GM18502 (cell line): ENCODE data around the gene TBC1D22B.
"Not testable (repeated sequence)": the region's sequence is repeated elsewhere in the genome, so short reads cannot be mapped to it uniquely, and the experiment has no call there.

Experiments
- ATAC-seq: cut with Tn5 transposase; IDR thresholded peaks from one replicate; pipeline ENCODE4 v1.9.1; 2021; ENCODE audit warnings: mild to moderate bottlenecking; ENCODE audit not compliant: unreplicated experiment, poor library complexity

Gene TBC1D22B

DNA sequence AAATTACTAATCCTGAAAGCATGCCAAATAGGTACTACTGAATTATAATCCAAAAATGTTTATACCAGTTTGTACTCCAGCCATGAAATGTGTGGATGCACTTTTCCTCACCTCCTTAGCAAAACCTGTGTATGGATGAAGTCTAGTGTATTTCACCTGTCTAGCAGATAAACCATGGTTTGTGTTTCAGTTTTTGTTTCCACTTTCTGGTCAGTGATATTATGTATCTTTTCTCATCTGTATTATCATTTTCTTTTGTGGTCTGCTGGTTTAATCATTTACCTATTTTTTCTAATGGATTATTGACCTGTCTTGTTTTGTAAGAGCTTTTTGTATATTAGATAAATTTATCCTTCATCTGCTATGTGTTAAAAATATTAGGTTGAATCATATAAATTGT, 41.4 kb downstream of the TBC1D22B start:
- no peak for ATAC-seq

DNA sequence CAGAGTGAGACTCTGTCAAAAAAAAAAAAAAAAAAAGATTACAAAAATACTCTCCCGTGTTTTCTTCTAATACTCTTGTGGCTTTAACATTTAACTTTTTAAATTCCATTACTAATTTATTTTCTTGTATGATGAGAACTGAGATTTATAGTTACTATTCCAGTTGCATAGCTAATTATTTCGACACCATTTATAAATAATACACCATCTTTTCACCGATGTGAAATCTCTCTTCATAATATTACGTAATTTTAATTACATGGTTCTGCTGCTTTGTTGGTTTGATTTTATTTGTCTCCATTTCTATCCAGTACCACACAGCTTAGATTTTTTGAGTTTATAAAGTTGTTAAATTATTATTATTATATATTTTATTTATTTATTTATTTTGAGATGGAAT, 42.4 kb downstream of the TBC1D22B start:
- ATAC-seq = no peak

DNA sequence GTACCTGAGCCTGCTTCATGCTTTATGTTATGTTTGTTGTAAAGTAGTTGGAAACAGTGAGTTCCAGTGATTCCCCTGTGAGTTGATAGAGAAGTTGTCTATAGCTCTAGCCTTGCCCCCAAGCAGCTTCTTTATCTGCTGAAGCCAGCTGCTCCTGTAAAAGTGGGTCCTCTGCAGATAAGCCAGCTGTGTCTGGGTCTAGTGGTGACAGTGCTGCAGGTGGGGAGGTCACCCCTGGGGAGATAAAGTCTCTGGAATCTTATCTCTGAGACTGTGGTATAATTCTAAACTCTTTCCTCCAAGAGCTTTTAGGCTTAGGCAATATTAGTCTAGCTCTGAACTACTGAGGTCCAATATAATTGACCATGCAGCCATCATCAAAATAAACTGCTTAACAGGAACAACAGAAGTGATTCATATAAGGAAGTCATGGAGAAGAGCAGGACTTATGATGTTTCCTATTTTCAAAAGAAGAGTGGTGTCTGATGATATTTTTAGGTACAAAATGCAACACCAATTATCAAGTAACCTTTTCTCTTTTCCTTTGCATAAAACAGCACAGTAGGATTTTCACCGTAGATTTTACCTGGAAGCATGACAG, 44.6 kb downstream of the TBC1D22B start:
- ATAC-seq = no peak

DNA sequence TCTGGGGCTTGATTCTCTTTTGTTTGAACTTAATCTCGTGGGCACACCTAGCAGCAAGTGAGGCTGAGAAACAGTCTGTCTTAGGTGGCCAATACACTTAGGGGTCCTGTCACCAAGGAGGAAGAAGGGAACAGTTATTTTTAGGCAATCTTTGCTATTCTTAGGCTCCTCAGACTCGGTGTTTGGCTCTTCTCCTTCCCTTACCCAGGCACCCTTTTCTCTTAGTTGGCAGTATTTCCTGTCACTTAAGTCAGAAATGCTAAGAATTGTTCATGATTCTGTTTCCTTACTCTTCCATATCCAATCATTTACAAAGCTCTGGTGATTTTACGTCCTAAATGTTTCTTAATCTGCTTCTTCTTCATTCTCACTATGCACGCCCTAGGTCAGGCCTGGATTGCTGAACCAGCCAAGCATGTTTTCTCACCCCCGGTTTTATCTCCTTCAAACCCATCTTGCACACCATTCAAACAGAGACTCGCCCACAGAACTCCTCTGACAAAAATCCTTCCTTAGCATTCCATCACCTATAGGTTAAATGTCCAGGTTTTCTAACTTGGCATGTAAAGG, 45.6 kb downstream of the TBC1D22B start:
- no peak for ATAC-seq

DNA sequence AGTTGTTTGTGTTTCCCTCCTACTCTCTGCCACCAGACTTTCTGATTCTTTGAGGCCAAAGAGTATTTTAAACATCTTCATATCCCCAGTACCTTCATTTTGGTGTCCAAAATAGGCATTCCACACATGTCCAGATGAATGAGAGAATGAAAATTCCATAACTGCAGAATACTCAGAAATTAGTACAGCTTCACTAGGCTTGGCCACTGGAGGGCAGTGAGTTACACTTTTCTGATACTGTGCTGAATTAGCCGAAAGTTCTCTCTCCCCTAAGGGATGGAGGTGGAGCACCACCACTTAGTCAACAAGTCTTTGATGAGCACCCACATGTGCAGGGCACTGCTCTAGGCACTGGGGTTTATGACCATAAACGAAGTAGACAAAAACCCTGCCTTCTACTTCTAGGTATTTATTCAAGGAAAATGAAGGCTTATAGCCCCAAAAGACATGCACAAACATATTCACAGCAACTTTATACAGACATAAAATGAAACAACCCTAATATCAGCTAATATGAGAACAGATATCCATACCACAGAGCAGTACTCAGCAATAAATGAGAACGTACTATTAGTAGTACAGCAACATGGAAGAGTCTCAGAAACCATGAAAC, 46.4 kb downstream of the TBC1D22B start:
- ATAC-seq = no peak

DNA sequence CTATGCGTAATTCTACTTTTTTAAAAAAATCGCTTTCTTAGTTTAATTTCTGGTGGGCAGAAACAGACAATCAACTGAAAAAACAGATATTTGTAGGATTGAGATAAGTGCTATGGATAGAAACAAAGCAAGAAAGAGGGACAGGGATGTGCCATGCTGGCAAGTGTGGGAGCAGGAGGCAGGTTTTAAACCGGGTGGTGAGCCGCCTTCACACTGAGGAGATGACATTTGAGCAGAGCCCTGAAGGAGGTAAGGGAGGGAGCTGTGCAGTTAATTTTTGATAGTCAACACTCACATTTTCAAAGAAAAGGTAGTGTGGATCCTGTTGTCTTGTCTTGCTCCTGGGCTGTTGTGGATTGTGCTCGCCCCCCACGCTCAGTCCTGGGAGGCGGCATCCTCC, 47.2 kb downstream of the TBC1D22B start:
- ATAC-seq = no peak

DNA sequence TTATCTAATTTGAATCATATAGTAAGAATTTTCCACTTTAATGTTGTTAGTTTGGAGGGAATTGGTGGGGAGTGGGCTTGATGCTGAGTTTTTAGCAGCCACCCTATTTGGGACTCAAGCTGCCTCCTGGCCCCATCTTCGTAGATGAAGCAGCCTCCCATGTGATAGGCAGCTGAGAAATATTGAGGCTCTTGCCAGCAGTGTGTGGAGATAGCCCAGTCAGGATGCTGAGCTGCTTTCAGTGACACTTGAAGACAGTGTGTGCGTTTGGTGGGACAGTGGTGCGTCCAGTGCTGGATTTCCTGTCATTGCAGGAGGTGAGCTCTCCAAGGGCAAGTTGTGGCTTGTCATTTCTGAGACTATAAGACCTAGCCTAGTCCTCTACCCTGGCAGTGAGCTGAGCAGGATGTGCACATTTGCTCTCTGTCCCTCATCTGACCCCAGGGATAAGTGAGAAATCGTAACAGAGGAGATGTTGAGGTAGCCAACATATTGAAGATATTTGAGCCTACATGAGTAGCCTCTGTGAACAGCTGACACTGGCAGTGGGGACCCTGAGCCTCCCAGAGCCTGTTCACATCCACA, 48.4 kb downstream of the TBC1D22B start:
- ATAC-seq = no peak

DNA sequence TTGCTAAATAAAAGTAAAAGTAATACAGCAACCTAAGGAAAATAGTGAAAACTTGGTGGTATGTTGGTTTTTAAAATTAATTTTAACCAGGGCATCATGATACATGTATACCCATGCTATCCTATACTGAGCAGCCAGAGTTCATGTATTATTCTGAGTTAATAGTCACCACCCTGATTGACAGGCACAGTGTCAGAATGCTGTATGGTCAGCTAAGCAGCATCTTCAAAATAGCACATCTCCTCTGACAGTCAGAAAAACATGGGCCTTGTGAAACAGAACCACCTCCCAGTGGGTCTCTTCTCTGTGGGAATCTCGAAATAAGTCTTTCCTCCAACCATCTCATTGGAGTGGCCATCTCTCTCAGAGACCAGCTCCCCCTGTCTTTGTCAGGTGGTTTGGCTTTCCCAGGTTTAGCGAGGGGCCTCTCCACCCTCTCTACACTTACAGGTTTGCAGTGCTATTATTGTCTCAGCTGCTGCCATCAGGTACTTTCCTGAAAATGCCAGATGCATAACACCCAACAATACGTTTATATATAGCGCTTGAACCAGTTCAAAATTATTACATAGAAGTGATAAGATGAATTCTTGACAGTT, 49.2 kb downstream of the TBC1D22B start:
- ATAC-seq = no peak

DNA sequence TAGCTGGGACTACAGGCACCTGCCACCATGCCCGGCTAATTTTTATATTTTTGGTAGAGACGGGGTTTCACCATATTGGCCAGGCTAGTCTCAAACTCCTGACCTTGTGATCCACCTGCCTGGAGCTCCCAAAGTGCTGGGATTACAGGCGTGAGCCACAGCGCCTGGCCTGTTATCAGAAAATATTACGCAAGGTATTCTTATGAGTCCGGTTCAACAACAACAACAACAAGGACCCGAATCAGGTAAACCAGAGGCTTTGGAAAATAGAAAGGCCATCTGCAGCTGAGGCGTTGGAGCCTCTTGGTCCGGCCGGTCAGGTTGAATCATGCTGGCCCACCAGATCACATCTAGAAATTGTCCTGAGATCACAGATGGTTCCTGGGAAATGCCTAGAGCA, 49.9 kb downstream of the TBC1D22B start:
- ATAC-seq = not testable (repeated sequence)

DNA sequence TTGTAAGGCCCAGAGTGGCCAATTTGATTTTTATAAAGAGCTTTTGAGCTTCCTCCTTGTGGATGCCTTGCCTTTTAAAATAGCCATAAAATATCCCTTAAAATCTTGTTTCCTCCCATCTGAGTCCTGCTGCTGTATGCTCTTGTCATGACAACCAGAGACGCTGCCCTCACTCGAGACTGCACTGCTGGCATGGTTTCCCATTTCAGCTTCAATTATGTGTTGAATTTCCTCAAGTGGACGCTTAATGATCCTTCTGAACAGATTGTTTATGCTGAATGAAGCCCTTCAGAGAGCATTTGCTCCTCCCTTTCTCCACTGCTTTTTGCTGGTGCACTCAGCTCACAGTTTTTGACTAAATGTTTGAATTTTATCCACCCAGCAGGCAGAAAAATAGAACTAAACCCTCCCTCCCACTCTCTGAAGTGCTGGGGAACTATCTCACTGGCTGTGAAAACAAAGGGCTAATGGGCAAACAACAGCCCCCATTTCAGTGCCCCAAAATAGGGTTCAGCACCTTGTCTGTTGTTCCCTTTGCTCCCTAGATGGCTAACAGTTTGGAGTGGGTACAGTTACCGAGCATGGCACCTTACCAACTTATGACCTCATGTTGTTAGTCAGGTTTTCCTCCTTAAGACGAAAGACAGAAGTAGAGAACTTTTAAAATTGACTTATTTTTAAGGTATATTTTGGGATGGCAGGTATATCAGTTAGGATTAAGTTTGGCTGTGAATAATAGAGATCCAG, 50.7 kb downstream of the TBC1D22B start:
- no peak for ATAC-seq

DNA sequence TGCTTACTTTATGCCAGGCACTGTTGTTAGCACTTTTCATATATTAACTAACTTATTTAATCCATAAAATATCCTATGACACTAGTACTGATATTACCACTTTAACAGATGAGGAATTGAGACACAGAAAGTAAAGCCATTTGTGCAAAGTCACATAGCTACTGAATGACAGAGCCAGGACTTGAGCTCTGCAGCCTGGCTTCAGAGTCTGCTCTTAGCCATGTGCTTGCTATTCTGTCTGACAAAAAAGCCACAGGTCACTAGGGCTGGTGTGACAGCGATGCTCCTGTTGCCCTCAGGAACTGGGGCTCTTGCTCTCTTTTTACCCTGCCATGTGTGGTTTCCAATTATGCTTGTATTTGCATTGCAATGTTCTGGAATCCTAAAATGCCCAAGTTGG, 51.5 kb downstream of the TBC1D22B start:
- ATAC-seq = no peak

DNA sequence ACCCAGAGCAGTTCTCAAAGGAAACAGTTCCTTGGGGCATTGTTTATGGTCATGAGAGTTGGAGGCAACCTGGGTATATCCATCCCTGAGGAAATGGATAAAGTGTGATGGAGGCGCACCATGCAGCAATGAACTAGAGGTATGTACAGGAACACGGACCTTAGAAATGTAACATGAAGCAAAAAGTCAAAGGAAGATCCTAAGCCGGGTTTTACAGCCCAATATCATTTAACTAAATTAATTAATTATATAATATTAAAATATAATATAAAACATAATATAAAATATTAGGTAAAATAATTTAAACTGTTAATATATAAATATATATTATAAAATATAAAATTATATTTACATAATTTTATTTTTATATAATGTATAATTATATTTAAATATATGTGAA, 52.1 kb downstream of the TBC1D22B start:
- ATAC-seq = no peak

DNA sequence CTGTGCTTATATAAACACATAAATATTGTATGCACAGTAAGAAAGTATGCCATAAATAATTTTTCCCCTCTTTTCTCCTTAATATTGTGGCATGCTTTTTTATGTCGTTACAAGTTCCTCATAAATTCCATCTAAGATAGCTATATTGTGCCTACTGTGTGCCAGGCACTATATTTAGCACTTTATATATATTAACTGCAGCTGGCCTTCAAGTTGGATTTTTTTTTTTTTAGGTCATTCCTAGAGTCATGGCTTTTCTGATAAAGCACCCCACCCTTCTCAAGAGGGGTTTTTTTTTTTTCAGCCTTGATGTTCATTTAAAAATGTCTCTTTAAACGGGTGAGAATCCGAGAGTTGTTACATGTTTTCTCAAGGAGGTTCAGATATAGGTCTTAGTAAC, 53.4 kb downstream of the TBC1D22B start:
- no peak for ATAC-seq

DNA sequence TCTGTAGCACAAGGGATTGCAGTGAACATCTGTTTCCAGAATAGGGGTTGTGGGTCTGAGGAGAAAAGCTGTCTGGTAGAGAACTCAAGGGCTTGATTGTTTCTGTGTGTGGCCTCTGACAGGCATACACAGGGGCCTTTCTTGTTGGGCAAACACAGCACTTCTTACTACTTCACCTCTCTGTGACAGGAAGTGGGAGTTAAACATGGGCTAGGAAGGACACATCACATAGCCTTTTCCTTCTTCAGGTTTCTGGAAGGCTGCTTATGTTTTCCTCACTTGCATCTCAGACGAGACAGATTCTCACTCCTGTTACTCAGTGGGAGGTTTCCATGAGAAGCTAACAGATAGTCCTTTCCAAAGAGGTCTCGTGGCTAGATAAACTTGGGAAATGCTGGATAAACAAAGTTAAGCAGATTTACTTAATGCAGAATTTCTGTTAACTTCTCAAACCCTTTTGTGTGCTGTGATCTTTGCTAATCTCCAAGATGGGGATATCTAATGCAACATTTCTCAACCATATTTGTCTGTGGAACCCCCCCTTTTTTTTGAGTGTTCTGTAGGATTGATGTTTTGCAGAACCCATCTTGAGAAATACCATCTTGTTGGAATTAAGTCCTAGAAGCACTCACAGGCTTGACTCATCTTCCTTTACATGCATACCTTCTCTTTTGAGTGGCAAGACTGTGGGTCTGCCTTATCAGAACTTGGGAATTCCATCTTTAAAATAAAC, 54.3 kb downstream of the TBC1D22B start:
- no peak for ATAC-seq

DNA sequence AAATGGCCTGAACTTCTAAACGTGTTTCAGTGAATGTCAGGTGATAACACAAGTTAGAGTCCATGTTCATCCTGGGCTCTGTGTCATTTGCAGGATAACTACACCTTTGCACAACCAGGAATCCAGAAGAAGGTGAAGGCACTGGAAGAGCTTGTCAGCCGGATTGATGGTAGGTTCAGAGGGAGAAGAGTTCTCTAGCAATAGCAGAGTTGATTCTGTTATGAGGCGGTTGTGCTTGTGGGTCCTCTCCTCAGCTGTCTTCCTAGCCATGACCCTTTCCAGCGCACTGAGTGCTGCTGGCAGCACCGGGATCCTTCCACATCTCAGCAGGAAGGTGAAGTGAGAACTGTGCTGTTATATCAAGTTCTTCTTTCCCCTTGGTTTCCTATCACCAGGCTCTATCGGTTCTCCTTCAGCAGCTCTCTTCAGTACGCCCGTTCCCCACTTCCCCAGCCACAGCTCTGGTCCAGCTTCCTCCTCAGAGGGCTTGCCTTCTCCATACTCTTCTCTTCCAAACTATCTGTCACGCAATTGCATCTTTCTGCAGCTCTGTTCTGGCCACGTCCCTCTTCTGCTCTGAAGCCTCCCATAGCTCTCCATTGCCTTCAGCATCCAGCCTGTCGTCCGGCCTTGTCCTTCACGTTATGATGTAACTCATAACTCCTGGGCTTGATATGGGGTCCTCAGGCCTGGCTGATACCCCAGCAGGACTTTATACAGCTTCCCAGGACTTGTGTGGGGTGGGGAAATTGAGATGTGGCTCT, 56.3 kb downstream of the TBC1D22B start:
- ATAC-seq = no peak

DNA sequence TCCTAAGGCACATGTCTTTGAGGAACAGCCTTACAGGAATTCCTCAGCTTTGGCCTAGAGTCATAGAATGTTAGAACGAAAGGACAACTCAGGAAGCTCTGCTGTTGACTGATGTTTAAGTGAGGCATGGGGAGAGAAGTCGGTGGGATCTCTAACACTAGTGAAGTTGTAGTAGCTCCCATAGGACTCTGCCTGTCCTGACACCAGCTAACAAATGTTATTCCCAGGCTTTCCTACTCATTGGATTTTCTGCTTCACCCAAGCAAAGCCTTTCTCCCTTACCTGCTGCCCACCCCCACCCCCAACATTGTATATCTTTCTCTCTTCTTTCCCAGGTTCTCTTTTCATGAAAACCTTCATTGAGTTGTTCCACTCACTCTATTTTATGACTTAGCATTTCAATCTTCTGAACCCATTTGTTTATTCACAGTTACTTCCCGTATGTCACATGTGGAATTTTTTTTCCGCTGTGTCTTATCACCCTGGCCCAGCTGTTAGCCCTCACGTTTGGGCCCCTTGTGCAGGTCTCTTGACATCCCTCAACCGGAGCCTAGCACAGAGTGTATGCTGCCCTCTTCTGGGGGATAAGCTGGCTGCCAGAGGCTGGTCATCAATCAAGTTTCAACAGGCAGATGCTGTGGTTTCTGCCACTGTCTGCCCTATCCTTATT, 57.0 kb downstream of the TBC1D22B start:
- ATAC-seq = no peak

DNA sequence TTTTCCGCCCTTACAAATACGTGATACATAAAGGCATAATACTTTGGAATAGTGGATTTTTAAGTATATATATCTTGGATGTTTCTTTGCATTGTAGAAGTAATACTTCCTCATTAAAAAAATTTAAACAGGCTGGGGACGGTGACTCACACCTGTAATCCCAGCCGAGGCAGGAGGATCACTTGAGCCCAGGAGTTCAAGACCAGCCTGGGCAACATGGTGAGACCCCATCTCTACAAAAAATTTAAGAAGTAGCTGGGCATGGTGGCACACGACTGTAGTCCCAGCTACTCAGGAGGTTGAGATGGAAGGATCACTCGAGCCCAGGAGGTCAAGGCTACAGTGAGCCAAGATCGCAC, 57.6 kb downstream of the TBC1D22B start:
- no peak for ATAC-seq

DNA sequence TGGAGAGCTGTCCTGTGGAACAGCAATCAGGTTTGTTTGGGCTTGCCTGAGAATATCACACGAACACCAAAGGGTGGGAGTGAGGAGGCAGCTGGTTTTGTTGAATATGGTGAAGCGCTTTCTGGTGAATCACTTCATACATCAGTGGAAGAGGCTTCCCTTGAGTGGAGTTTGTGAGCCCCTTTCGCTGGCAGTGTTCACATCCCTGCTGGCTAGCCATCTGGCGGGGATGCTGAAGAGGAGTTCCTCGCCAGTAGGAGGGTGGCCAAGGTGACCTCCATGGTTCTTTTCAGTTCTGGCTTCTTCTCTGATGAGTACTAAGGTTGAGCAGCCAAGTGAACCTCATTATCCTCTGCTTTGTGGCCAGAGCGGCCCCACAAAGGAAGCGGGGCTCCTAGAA, 58.5 kb downstream of the TBC1D22B start:
- no peak for ATAC-seq
